ENCODE data around the gene SPPL3.

The SPPL3 gene

GRCh38 chr12:120872487-120872886 is 31.7 kb downstream of the SPPL3 start:
- H3K27ac ChIP-seq, result no peak overlapping the region
- TF ChIP-seq CTCF (conservative IDR thresholded peaks at IDR 0.05), result no peak

GRCh38 chr12:120870415-120870814 is 33.7 kb downstream of the SPPL3 start:
- no peak overlapping the region for H3K27ac ChIP-seq
- TF ChIP-seq CTCF (conservative IDR thresholded peaks at IDR 0.05), result no peak

- no peak overlapping the region for H3K27ac ChIP-seq
- TF ChIP-seq CTCF (conservative IDR thresholded peaks at IDR 0.05), result no peak
These were observed 34.8 kb downstream of the SPPL3 start for GRCh38 chr12:120869376-120869775.

GRCh38 chr12:120866108-120866507 is 38.0 kb downstream of the SPPL3 start:
- H3K27ac ChIP-seq, result no peak overlapping the region

GRCh38 chr12:120865098-120865497 is 39.1 kb downstream of the SPPL3 start:
- no peak overlapping the region for H3K27ac ChIP-seq
- TF ChIP-seq CTCF (conservative IDR thresholded peaks at IDR 0.05), result no peak

More at GRCh38 chr12:120866108-120866507, 38.0 kb downstream of the SPPL3 start:
- TF ChIP-seq CTCF (conservative IDR thresholded peaks at IDR 0.05), result no peak

DNA sequence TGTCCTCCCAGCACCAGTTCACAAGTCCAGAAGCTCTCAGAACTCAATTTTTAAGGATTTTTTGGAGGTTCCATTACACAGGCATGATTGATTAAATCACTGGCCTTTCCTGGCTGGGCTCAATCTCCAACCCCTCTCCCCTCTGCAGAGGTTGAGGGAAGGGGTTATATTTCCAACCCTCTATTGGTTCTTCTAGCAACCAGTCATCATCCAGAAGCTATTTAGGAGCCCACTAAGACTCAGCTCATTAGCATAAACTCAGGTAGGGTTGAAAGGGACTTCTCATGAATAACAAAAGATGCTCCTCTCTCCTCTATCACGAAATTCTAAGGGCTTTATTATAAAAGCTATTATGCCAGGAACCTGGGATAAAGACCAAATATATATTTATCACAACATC is 41.5 kb downstream of the SPPL3 start:
- no peak for TF ChIP-seq CTCF (conservative IDR thresholded peaks at IDR 0.05)

GRCh38 chr12:120861074-120861795 is 42.9 kb downstream of the SPPL3 start:
- TF ChIP-seq CTCF (conservative IDR thresholded peaks at IDR 0.05), result no peak
- no peak overlapping the region for H3K27ac ChIP-seq

More for the DNA sequence above, 41.5 kb downstream of the SPPL3 start:
- no peak overlapping the region for H3K27ac ChIP-seq
